ENCODE results near the gene HOXA2. TPM values are rescaled to one million over a fixed set of nuclear protein-coding genes. Genes with fewer than 3 reads are reported as not detected.

The HOXA2 gene
- total and polyA plus RNA-seq, 2 of the 13 experiments (the other 11 are each of a cell fraction or from before 2014, with no cell fraction given): 0.22 to 0.29 TPM

DNA sequence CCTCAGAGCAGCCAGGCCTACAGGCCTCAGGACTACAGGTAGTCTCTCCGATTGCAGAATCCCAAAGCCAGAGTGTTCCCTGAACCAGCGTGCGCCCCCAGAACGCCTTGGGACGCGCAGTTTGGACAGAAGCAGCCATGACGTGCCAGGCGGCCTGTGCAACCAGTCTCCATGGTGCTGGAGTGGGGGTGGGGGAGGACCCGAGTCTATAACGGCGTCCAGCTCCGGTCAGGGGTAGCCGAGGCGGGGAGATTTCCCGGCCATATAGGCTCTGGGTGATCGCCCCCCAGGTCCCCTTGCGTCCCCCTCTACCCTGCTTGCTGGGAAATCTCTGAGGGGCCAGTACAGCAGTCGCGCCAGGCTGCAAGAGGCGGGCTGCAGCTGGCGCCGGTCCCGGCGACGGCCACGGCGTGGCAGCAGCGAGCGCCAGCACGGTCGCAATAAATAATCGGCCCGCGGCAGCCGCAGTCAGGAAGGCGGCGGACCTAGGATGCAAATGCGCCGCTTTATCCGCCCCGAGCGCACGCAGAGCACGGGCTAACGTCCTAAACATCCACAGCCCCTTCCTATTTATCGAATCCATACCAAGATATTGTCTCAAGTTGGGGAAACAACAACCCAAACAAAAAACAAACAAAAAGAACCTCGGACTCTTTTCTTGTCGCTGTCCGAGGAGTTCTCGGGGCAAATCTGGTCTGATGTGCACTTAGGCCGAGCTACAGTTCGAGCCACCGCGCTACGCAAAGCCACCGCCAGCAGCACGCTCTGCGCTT, 48.3 kb upstream of the HOXA2 start (continued):
- TF ChIP-seq, protein P1, sequence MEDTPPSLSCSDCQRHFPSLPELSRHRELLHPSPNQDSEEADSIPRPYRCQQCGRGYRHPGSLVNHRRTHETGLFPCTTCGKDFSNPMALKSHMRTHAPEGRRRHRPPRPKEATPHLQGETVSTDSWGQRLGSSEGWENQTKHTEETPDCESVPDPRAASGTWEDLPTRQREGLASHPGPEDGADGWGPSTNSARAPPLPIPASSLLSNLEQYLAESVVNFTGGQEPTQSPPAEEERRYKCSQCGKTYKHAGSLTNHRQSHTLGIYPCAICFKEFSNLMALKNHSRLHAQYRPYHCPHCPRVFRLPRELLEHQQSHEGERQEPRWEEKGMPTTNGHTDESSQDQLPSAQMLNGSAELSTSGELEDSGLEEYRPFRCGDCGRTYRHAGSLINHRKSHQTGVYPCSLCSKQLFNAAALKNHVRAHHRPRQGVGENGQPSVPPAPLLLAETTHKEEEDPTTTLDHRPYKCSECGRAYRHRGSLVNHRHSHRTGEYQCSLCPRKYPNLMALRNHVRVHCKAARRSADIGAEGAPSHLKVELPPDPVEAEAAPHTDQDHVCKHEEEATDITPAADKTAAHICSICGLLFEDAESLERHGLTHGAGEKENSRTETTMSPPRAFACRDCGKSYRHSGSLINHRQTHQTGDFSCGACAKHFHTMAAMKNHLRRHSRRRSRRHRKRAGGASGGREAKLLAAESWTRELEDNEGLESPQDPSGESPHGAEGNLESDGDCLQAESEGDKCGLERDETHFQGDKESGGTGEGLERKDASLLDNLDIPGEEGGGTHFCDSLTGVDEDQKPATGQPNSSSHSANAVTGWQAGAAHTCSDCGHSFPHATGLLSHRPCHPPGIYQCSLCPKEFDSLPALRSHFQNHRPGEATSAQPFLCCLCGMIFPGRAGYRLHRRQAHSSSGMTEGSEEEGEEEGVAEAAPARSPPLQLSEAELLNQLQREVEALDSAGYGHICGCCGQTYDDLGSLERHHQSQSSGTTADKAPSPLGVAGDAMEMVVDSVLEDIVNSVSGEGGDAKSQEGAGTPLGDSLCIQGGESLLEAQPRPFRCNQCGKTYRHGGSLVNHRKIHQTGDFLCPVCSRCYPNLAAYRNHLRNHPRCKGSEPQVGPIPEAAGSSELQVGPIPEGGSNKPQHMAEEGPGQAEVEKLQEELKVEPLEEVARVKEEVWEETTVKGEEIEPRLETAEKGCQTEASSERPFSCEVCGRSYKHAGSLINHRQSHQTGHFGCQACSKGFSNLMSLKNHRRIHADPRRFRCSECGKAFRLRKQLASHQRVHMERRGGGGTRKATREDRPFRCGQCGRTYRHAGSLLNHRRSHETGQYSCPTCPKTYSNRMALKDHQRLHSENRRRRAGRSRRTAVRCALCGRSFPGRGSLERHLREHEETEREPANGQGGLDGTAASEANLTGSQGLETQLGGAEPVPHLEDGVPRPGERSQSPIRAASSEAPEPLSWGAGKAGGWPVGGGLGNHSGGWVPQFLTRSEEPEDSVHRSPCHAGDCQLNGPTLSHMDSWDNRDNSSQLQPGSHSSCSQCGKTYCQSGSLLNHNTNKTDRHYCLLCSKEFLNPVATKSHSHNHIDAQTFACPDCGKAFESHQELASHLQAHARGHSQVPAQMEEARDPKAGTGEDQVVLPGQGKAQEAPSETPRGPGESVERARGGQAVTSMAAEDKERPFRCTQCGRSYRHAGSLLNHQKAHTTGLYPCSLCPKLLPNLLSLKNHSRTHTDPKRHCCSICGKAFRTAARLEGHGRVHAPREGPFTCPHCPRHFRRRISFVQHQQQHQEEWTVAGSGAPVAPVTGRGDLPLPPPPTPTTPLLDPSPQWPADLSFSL (CRISPR knock-in tag; IDR thresholded peaks at IDR 0.05): 0 out of 2 replicates have a peak, but pooled peaks have one; percentile 32
- TF ChIP-seq, protein P2, sequence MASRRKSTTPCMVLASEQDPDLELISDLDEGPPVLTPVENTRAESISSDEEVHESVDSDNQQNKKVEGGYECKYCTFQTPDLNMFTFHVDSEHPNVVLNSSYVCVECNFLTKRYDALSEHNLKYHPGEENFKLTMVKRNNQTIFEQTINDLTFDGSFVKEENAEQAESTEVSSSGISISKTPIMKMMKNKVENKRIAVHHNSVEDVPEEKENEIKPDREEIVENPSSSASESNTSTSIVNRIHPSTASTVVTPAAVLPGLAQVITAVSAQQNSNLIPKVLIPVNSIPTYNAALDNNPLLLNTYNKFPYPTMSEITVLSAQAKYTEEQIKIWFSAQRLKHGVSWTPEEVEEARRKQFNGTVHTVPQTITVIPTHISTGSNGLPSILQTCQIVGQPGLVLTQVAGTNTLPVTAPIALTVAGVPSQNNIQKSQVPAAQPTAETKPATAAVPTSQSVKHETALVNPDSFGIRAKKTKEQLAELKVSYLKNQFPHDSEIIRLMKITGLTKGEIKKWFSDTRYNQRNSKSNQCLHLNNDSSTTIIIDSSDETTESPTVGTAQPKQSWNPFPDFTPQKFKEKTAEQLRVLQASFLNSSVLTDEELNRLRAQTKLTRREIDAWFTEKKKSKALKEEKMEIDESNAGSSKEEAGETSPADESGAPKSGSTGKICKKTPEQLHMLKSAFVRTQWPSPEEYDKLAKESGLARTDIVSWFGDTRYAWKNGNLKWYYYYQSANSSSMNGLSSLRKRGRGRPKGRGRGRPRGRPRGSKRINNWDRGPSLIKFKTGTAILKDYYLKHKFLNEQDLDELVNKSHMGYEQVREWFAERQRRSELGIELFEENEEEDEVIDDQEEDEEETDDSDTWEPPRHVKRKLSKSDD (CRISPR knock-in tag; IDR thresholded peaks at IDR 0.05; ENCODE audit: low read depth): peak; percentile 83
- peak; percentile 52 for TF ChIP-seq MEF2D (CRISPR knock-in tag; IDR thresholded peaks at IDR 0.05)
- TF ChIP-seq ZNF850 (CRISPR knock-in tag; conservative IDR thresholded peaks at IDR 0.05): no peak
- TF ChIP-seq, protein P3, sequence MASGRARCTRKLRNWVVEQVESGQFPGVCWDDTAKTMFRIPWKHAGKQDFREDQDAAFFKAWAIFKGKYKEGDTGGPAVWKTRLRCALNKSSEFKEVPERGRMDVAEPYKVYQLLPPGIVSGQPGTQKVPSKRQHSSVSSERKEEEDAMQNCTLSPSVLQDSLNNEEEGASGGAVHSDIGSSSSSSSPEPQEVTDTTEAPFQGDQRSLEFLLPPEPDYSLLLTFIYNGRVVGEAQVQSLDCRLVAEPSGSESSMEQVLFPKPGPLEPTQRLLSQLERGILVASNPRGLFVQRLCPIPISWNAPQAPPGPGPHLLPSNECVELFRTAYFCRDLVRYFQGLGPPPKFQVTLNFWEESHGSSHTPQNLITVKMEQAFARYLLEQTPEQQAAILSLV (CRISPR knock-in tag; IDR thresholded peaks at IDR 0.05; ENCODE audit: borderline replicate concordance): peak; percentile 82
- peak; percentile 74; the same call in 1 of the 2 replicates for TF ChIP-seq ZNF879 (CRISPR knock-in tag; IDR thresholded peaks at IDR 0.05)
- TF ChIP-seq, protein P4, sequence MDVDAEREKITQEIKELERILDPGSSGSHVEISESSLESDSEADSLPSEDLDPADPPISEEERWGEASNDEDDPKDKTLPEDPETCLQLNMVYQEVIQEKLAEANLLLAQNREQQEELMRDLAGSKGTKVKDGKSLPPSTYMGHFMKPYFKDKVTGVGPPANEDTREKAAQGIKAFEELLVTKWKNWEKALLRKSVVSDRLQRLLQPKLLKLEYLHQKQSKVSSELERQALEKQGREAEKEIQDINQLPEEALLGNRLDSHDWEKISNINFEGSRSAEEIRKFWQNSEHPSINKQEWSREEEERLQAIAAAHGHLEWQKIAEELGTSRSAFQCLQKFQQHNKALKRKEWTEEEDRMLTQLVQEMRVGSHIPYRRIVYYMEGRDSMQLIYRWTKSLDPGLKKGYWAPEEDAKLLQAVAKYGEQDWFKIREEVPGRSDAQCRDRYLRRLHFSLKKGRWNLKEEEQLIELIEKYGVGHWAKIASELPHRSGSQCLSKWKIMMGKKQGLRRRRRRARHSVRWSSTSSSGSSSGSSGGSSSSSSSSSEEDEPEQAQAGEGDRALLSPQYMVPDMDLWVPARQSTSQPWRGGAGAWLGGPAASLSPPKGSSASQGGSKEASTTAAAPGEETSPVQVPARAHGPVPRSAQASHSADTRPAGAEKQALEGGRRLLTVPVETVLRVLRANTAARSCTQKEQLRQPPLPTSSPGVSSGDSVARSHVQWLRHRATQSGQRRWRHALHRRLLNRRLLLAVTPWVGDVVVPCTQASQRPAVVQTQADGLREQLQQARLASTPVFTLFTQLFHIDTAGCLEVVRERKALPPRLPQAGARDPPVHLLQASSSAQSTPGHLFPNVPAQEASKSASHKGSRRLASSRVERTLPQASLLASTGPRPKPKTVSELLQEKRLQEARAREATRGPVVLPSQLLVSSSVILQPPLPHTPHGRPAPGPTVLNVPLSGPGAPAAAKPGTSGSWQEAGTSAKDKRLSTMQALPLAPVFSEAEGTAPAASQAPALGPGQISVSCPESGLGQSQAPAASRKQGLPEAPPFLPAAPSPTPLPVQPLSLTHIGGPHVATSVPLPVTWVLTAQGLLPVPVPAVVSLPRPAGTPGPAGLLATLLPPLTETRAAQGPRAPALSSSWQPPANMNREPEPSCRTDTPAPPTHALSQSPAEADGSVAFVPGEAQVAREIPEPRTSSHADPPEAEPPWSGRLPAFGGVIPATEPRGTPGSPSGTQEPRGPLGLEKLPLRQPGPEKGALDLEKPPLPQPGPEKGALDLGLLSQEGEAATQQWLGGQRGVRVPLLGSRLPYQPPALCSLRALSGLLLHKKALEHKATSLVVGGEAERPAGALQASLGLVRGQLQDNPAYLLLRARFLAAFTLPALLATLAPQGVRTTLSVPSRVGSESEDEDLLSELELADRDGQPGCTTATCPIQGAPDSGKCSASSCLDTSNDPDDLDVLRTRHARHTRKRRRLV (CRISPR knock-in tag; IDR thresholded peaks at IDR 0.05): 0 out of 2 replicates have a peak, but pooled peaks have one; percentile 29
- TF ChIP-seq ZNF451 (CRISPR knock-in tag; IDR thresholded peaks at IDR 0.05): no peak
- 0 out of 2 replicates have a peak, but pooled peaks have one; percentile 12 for TF ChIP-seq JUND (CRISPR knock-in tag; IDR thresholded peaks at IDR 0.05)

All from HepG2 (cell line).